ENCODE measurements around the gene IL1RL1.

The IL1RL1 gene

GRCh38 chr2:102313025-102313424 is 1.7 kb downstream of the IL1RL1 start (continued):
- TF ChIP-seq ZNF26 (tag by site-specific recombination; IDR thresholded peaks at IDR 0.05) (no peak), ZNF677 (tag by site-specific recombination; IDR thresholded peaks at IDR 0.05) (no peak), ZBTB21 (tag by site-specific recombination; IDR thresholded peaks at IDR 0.05) (no peak), ZNF169 (tag by site-specific recombination; IDR thresholded peaks at IDR 0.05) (no peak), ZNF138 (tag by site-specific recombination; IDR thresholded peaks at IDR 0.05; ENCODE audit: borderline replicate concordance) (no peak), PBX3 (CRISPR knock-in tag; IDR thresholded peaks at IDR 0.05) (no peak)

- H3K36me3 ChIP-seq (ENCODE audit: control insufficient read depth in 2 of 2, insufficient read depth in 1 of 2, low read length in 2 of 2) = no peaks in the 10 kb centered on the region
- H3K27ac ChIP-seq (ENCODE audit: extremely low read depth, low read depth, low read length) = no peak overlapping the region
- H3K9me3 ChIP-seq (ENCODE audit: control insufficient read depth, insufficient read depth, low read depth, low read length) = no peaks in the 10 kb centered on the region
- ChIA-PET POLR2A (no interaction called here), CTCF (interaction anchor here (1.2 kb wide), 1 partner anchor 12 kb away, joined by 5 read pairs; no protein-coding TSS in a partner anchor)
- H3K4me1 ChIP-seq (ENCODE audit: control insufficient read depth, insufficient read depth, low read length) = no peaks in the 10 kb centered on the region
- TF ChIP-seq ZNF624 (tag by site-specific recombination; IDR thresholded peaks at IDR 0.05) = no peak
- no peak for TF ChIP-seq ZNF155 (tag by site-specific recombination; IDR thresholded peaks at IDR 0.05)
- TF ChIP-seq ZNF600 (tag by site-specific recombination; IDR thresholded peaks at IDR 0.05) = no peak
- no peak for TF ChIP-seq ZFP41 (tag by site-specific recombination; IDR thresholded peaks at IDR 0.05; ENCODE audit: borderline replicate concordance)
- TF ChIP-seq RBAK (tag by site-specific recombination; IDR thresholded peaks at IDR 0.05) = no peak
- no peak overlapping the region for H3K4me3 ChIP-seq (ENCODE audit: low read depth, low read length)
Observed at GRCh38 chr2:102313471-102313870, 2.1 kb downstream of the IL1RL1 start.

GRCh38 chr2:102313950-102314349 is 2.6 kb downstream of the IL1RL1 start:
- POLR2A ChIA-PET = no interaction called here
- TF ChIP-seq AEBP2 (tag by site-specific recombination; IDR thresholded peaks at IDR 0.05; ENCODE audit: borderline replicate concordance) (no peak), ZNF621 (tag by site-specific recombination; IDR thresholded peaks at IDR 0.05) (no peak), ZXDB (tag by site-specific recombination; IDR thresholded peaks at IDR 0.05) (no peak), ZNF585B (tag by site-specific recombination; IDR thresholded peaks at IDR 0.05) (no peak), ZNF174 (tag by site-specific recombination; IDR thresholded peaks at IDR 0.05) (no peak), ZNF473 (tag by site-specific recombination; IDR thresholded peaks at IDR 0.05) (no peak), KLF1 (tag by site-specific recombination; IDR thresholded peaks at IDR 0.05) (no peak), TCF7L2 (IDR thresholded peaks at IDR 0.05; ENCODE audit: borderline replicate concordance, low read depth, low read length) (no peak), ZNF121 (tag by site-specific recombination; IDR thresholded peaks at IDR 0.05) (no peak), ZNF596 (tag by site-specific recombination; IDR thresholded peaks at IDR 0.05) (no peak), ZBTB17 (tag by site-specific recombination; IDR thresholded peaks at IDR 0.05) (no peak)

More at GRCh38 chr2:102313950-102314349, 2.6 kb downstream of the IL1RL1 start:
- H3K9me3 ChIP-seq (ENCODE audit: control insufficient read depth, insufficient read depth, low read depth, low read length) = no peaks in the 10 kb centered on the region
- H3K4me1 ChIP-seq (ENCODE audit: control insufficient read depth, insufficient read depth, low read length) = no peaks in the 10 kb centered on the region
- H3K4me3 ChIP-seq (ENCODE audit: low read depth, low read length) = no peak overlapping the region
- H3K36me3 ChIP-seq (ENCODE audit: control insufficient read depth in 2 of 2, insufficient read depth in 1 of 2, low read length in 2 of 2) = no peaks in the 10 kb centered on the region
- H3K27ac ChIP-seq (ENCODE audit: extremely low read depth, low read depth, low read length) = no peak overlapping the region
- CTCF ChIA-PET = interaction anchor here (0.6 kb wide), 1 partner anchor 102 kb away, joined by 3 read pairs; no protein-coding TSS in a partner anchor
